Activated naive CD4-positive, alpha-beta T cell treated with anti-CD3 and anti-CD28 coated beads, Interleukin-2, amount 50 U/mL, for 24 hours (primary cell): ENCODE measurements around the gene MEIS1.

Experiments
- H3K27ac Mint-ChIP-seq: one replicate; pipeline ENCODE4 v1.8.0; 2021; ENCODE audit warnings: mild to moderate bottlenecking, mixed read lengths
- H3K27me3 Mint-ChIP-seq: one replicate; pipeline ENCODE4 v1.8.0; 2021; ENCODE audit warnings: mixed read lengths
- H3K36me3 Mint-ChIP-seq: one replicate; pipeline ENCODE4 v1.8.0; 2021; ENCODE audit warnings: mixed read lengths
- H3K4me1 Mint-ChIP-seq: one replicate; pipeline ENCODE4 v1.8.0; 2021; ENCODE audit warnings: mixed read lengths
- H3K4me3 Mint-ChIP-seq: one replicate; pipeline ENCODE4 v1.8.0; 2021; ENCODE audit warnings: mild to moderate bottlenecking, mixed read lengths
- H3K9me3 Mint-ChIP-seq: one replicate; pipeline ENCODE4 v1.8.0; 2021; ENCODE audit warnings: mixed read lengths

The MEIS1 gene

GRCh38 chr2:66565291-66565690 is 130.4 kb downstream of the MEIS1 start:
- no peaks in the 10 kb centered on the region for H3K9me3 Mint-ChIP-seq
- no peak overlapping the region for H3K4me3 Mint-ChIP-seq
- H3K27me3 Mint-ChIP-seq: peaks cover 12% of the 10 kb centered on the region
- H3K27ac Mint-ChIP-seq: no peak overlapping the region
- no peaks in the 10 kb centered on the region for H3K4me1 Mint-ChIP-seq
- H3K36me3 Mint-ChIP-seq: no peaks in the 10 kb centered on the region

GRCh38 chr2:66566726-66567399 is 131.9 kb downstream of the MEIS1 start:
- Mint-ChIP-seq H3K27me3 (peaks cover 15% of the 10 kb centered on the region), H3K4me3 (no peak overlapping the region), H3K9me3 (no peaks in the 10 kb centered on the region), H3K4me1 (no peaks in the 10 kb centered on the region), H3K27ac (no peak overlapping the region), H3K36me3 (no peaks in the 10 kb centered on the region)

GRCh38 chr2:66567729-66568128 is 132.8 kb downstream of the MEIS1 start:
- Mint-ChIP-seq H3K27me3 (peaks cover 17% of the 10 kb centered on the region), H3K4me3 (no peak overlapping the region), H3K4me1 (no peaks in the 10 kb centered on the region), H3K36me3 (no peaks in the 10 kb centered on the region), H3K27ac (no peak overlapping the region), H3K9me3 (no peaks in the 10 kb centered on the region)

- Mint-ChIP-seq H3K27me3 (peaks cover 19% of the 10 kb centered on the region), H3K9me3 (no peaks in the 10 kb centered on the region), H3K4me1 (no peaks in the 10 kb centered on the region), H3K36me3 (no peaks in the 10 kb centered on the region), H3K4me3 (no peak overlapping the region), H3K27ac (no peak overlapping the region)
These were observed 133.8 kb downstream of the MEIS1 start for GRCh38 chr2:66568650-66569300.

- Mint-ChIP-seq H3K9me3 (no peaks in the 10 kb centered on the region), H3K27me3 (peaks cover 19% of the 10 kb centered on the region), H3K36me3 (no peaks in the 10 kb centered on the region), H3K4me1 (no peaks in the 10 kb centered on the region), H3K4me3 (no peak overlapping the region), H3K27ac (no peak overlapping the region)
These were observed 134.5 kb downstream of the MEIS1 start for GRCh38 chr2:66569321-66569851.

GRCh38 chr2:66569974-66570373 is 135.0 kb downstream of the MEIS1 start:
- H3K27me3 Mint-ChIP-seq: peaks cover 20% of the 10 kb centered on the region
- no peaks in the 10 kb centered on the region for H3K36me3 Mint-ChIP-seq
- H3K27ac Mint-ChIP-seq: no peak overlapping the region
- no peaks in the 10 kb centered on the region for H3K9me3 Mint-ChIP-seq
- H3K4me1 Mint-ChIP-seq: peaks cover 1% of the 10 kb centered on the region
- no peak overlapping the region for H3K4me3 Mint-ChIP-seq

GRCh38 chr2:66570471-66570870 is 135.5 kb downstream of the MEIS1 start:
- Mint-ChIP-seq H3K4me1 (peaks cover 6% of the 10 kb centered on the region), H3K36me3 (no peaks in the 10 kb centered on the region), H3K9me3 (no peaks in the 10 kb centered on the region), H3K4me3 (no peak overlapping the region), H3K27ac (no peak overlapping the region), H3K27me3 (peaks cover 24% of the 10 kb centered on the region)

- no peaks in the 10 kb centered on the region for H3K36me3 Mint-ChIP-seq
- peaks cover 23% of the 10 kb centered on the region for H3K27me3 Mint-ChIP-seq
These were observed 137.0 kb downstream of the MEIS1 start for GRCh38 chr2:66571918-66572317.

GRCh38 chr2:66572391-66572790 is 137.5 kb downstream of the MEIS1 start:
- Mint-ChIP-seq H3K27ac (no peak overlapping the region), H3K4me3 (no peak overlapping the region), H3K4me1 (peaks cover 7% of the 10 kb centered on the region), H3K36me3 (no peaks in the 10 kb centered on the region), H3K9me3 (no peaks in the 10 kb centered on the region), H3K27me3 (peaks cover 25% of the 10 kb centered on the region)

More at GRCh38 chr2:66571918-66572317, 137.0 kb downstream of the MEIS1 start:
- Mint-ChIP-seq H3K4me3 (no peak overlapping the region), H3K27ac (no peak overlapping the region), H3K9me3 (no peaks in the 10 kb centered on the region), H3K4me1 (peaks cover 7% of the 10 kb centered on the region)

GRCh38 chr2:66573416-66573815 is 138.5 kb downstream of the MEIS1 start:
- Mint-ChIP-seq H3K36me3 (no peaks in the 10 kb centered on the region), H3K9me3 (no peaks in the 10 kb centered on the region), H3K4me1 (peaks cover 7% of the 10 kb centered on the region)

GRCh38 chr2:66573821-66574233 is 138.9 kb downstream of the MEIS1 start:
- Mint-ChIP-seq H3K27me3 (peaks cover 32% of the 10 kb centered on the region), H3K4me3 (no peak overlapping the region), H3K27ac (no peak overlapping the region), H3K4me1 (peaks cover 7% of the 10 kb centered on the region), H3K9me3 (no peaks in the 10 kb centered on the region), H3K36me3 (no peaks in the 10 kb centered on the region)

More at GRCh38 chr2:66573416-66573815, 138.5 kb downstream of the MEIS1 start:
- Mint-ChIP-seq H3K4me3 (no peak overlapping the region), H3K27me3 (peaks cover 30% of the 10 kb centered on the region), H3K27ac (no peak overlapping the region)

- peaks cover 41% of the 10 kb centered on the region for H3K27me3 Mint-ChIP-seq
- peak overlapping the region; percentile 47 for H3K4me3 Mint-ChIP-seq
- peaks cover 11% of the 10 kb centered on the region for H3K4me1 Mint-ChIP-seq
- no peaks in the 10 kb centered on the region for H3K36me3 Mint-ChIP-seq
- H3K9me3 Mint-ChIP-seq: no peaks in the 10 kb centered on the region
- no peak overlapping the region for H3K27ac Mint-ChIP-seq
These were observed 140.0 kb downstream of the MEIS1 start for GRCh38 chr2:66574701-66575624.

GRCh38 chr2:66575625-66576310 is 140.8 kb downstream of the MEIS1 start:
- peak overlapping the region; percentile 47 for H3K4me3 Mint-ChIP-seq
- H3K4me1 Mint-ChIP-seq: peaks cover 13% of the 10 kb centered on the region
- peaks cover 44% of the 10 kb centered on the region for H3K27me3 Mint-ChIP-seq
- H3K36me3 Mint-ChIP-seq: no peaks in the 10 kb centered on the region
- no peaks in the 10 kb centered on the region for H3K9me3 Mint-ChIP-seq
- no peak overlapping the region for H3K27ac Mint-ChIP-seq

GRCh38 chr2:66576311-66576560 is 141.3 kb downstream of the MEIS1 start:
- no peak overlapping the region for H3K27ac Mint-ChIP-seq
- no peaks in the 10 kb centered on the region for H3K36me3 Mint-ChIP-seq
- no peak overlapping the region for H3K4me3 Mint-ChIP-seq
- peaks cover 14% of the 10 kb centered on the region for H3K4me1 Mint-ChIP-seq
- no peaks in the 10 kb centered on the region for H3K9me3 Mint-ChIP-seq
- H3K27me3 Mint-ChIP-seq: peaks cover 48% of the 10 kb centered on the region

GRCh38 chr2:66576561-66577320 is 141.8 kb downstream of the MEIS1 start:
- no peak overlapping the region for H3K4me3 Mint-ChIP-seq
- no peaks in the 10 kb centered on the region for H3K36me3 Mint-ChIP-seq
- peaks cover 14% of the 10 kb centered on the region for H3K4me1 Mint-ChIP-seq
- H3K27ac Mint-ChIP-seq: no peak overlapping the region
- peaks cover 44% of the 10 kb centered on the region for H3K27me3 Mint-ChIP-seq
- no peaks in the 10 kb centered on the region for H3K9me3 Mint-ChIP-seq
